GM23338 (cell line): ENCODE results near the gene FILIP1. TPM values are rescaled to one million over a fixed set of nuclear protein-coding genes. Genes with fewer than 3 reads are reported as not detected.

Experiments used
- ATAC-seq: fragments of 200-7000 bp; cut with Tn5 transposase; 3 replicates; pipeline ENCODE4 v1.9.1; 2020
- DNase-seq: peaks from one replicate; pipeline ENCODE4 v3.0.0-alpha.2; 2015; ENCODE audit warnings: low spot score
- H2AFZ ChIP-seq: fragments of 200-600 bp; sonication (generic); 2 replicates; pipeline ENCODE4 v1.8.0; 2016; ENCODE audit warnings: antibody characterized with exemption, mild to moderate bottlenecking, moderate library complexity
- H3F3A ChIP-seq: fragments of 200-600 bp; sonication (generic); replicated peaks from 2 replicates; pipeline ENCODE4 v1.8.0; 2017; ENCODE audit warnings: antibody characterized with exemption, mixed run types, low read depth
- H3K27ac ChIP-seq: fragments of 200-600 bp; sonication (generic); 2 replicates; pipeline ENCODE4 v1.6.1; 2016; ENCODE audit warnings: low read depth
- H3K27me3 ChIP-seq: fragments of 200-600 bp; sonication (generic); 2 replicates; pipeline ENCODE4 v1.8.0; 2016; ENCODE audit warnings: mild to moderate bottlenecking, mixed run types, moderate library complexity; ENCODE audit not compliant: insufficient read depth
- H3K36me3 ChIP-seq: fragments of 200-600 bp; sonication (generic); 2 replicates; pipeline ENCODE4 v1.8.0; 2016; ENCODE audit warnings: mild to moderate bottlenecking; ENCODE audit not compliant: insufficient read depth
- H3K4me1 ChIP-seq: fragments of 200-600 bp; sonication (generic); 2 replicates; pipeline ENCODE4 v1.8.0; 2016; ENCODE audit warnings: mild to moderate bottlenecking, moderate library complexity; ENCODE audit not compliant: insufficient read depth
- H3K4me2 ChIP-seq: fragments of 200-600 bp; sonication (generic); 2 replicates; pipeline ENCODE4 v1.7.1; 2017; ENCODE audit warnings: mixed run types
- H3K4me3 ChIP-seq: fragments of 200-600 bp; sonication (generic); 2 replicates; pipeline ENCODE4 v1.6.1; 2016; ENCODE audit warnings: mixed run types
- H3K79me2 ChIP-seq: fragments of 200-600 bp; sonication (generic); replicated peaks from 2 replicates; pipeline ENCODE4 v1.8.0; 2017; ENCODE audit warnings: mild to moderate bottlenecking; ENCODE audit not compliant: insufficient read depth
- H3K9me2 ChIP-seq: fragments of 200-600 bp; sonication (generic); 2 replicates; pipeline ENCODE4 v1.8.0; 2017; ENCODE audit not compliant: insufficient read depth
- H4K20me1 ChIP-seq: fragments of 200-600 bp; sonication (generic); replicated peaks from 2 replicates; pipeline ENCODE4 v1.8.0; 2017; ENCODE audit warnings: mild to moderate bottlenecking; ENCODE audit not compliant: insufficient read depth
- H3K27ac Mint-ChIP-seq: 2 replicates; pipeline ENCODE4 v1.8.0; 2020; ENCODE audit warnings: inconsistent platforms, mild to moderate bottlenecking, moderate library complexity, mixed read lengths
- H3K27me3 Mint-ChIP-seq: 3 replicates; pipeline ENCODE4 v1.8.0; 2022; ENCODE audit warnings: low read depth, mild to moderate bottlenecking, moderate library complexity, mixed read lengths, inconsistent platforms; ENCODE audit not compliant: insufficient read depth, poor library complexity
- H3K36me3 Mint-ChIP-seq: 3 replicates; pipeline ENCODE4 v1.8.0; 2021; ENCODE audit warnings: low read depth, mild to moderate bottlenecking, inconsistent platforms, moderate library complexity, mixed read lengths
- H3K4me1 Mint-ChIP-seq: 3 replicates; pipeline ENCODE4 v1.8.0; 2020; ENCODE audit warnings: mild to moderate bottlenecking, inconsistent platforms, mixed read lengths
- H3K4me3 Mint-ChIP-seq: 3 replicates; pipeline ENCODE4 v1.8.0; 2021; ENCODE audit warnings: moderate library complexity, mild to moderate bottlenecking, inconsistent platforms, mixed read lengths
- H3K9me3 Mint-ChIP-seq: 3 replicates; pipeline ENCODE4 v1.8.0; 2020; ENCODE audit warnings: moderate library complexity, mild to moderate bottlenecking, inconsistent platforms, mixed read lengths
- CREB1 ChIP-seq: fragments of 250-450 bp; sonication (Bioruptor Pico); IDR thresholded peaks from 2 replicates; pipeline ENCODE4 v1.5.0; 2020; ENCODE audit warnings: low read depth, mild to moderate bottlenecking, moderate library complexity
- EZH2 ChIP-seq: fragments of 200-600 bp; sonication (generic); IDR thresholded peaks from one replicate; pipeline ENCODE4 v1.8.0; 2017; ENCODE audit warnings: antibody characterized with exemption, mild to moderate bottlenecking, low read depth; ENCODE audit not compliant: unreplicated experiment
- EZH2phosphoT487 ChIP-seq: fragments of 200-600 bp; sonication (generic); IDR thresholded peaks from one replicate; pipeline ENCODE4 v1.8.1; 2018; ENCODE audit warnings: antibody characterized with exemption; ENCODE audit not compliant: unreplicated experiment
- POLR2AphosphoS5 ChIP-seq: IDR thresholded peaks from 2 replicates; pipeline ENCODE4 v1.6.1; 2016; ENCODE audit warnings: antibody characterized with exemption, low read depth
- STAT1 ChIP-seq: IDR thresholded peaks from one replicate; pipeline ENCODE4 v1.6.1; 2016; ENCODE audit warnings: antibody characterized with exemption; ENCODE audit not compliant: unreplicated experiment
- ZNF114 ChIP-seq: fragments of 250-450 bp; sonication (Bioruptor Pico); IDR thresholded peaks from 2 replicates; pipeline ENCODE4 v1.5.0; 2020; ENCODE audit warnings: mild to moderate bottlenecking, moderate library complexity
- ZNF331 ChIP-seq: fragments of 250-450 bp; sonication (Bioruptor Pico); IDR thresholded peaks from 2 replicates; pipeline ENCODE4 v1.5.0; 2020; ENCODE audit warnings: low read depth, mild to moderate bottlenecking, moderate library complexity
- polyA plus RNA-seq: library from polyadenylated mRNA; unstranded; fragments of >200 nt; fragmentation: Nextera tagmentation; extraction: Ambion mirVana; gene quantifications from 2 replicates; pipeline ENCODE4 v1.2.1, GENCODE V29; 2016
- total RNA-seq: library from RNA; depleted of rRNA; stranded (reverse); fragments of >200 nt; shearing (Covaris generic); gene quantifications from 2 replicates; pipeline ENCODE4 v1.2.3, GENCODE V29; 2014
- TF ChIP-seq, protein P1 (sequence below), 2 experiments: fragments of 200-600 bp in 1 of 2; sonication (generic) in 1 of 2; conservative IDR thresholded peaks; 2 replicates each; pipeline versions ENCODE4 v1.5.1 to v1.6.1; 2016 to 2017; ENCODE audit warnings: antibody characterized with exemption in 2 of 2, low read depth in 2 of 2, mild to moderate bottlenecking in 2 of 2, moderate library complexity in 1 of 2
- TF ChIP-seq, protein P2 (sequence below): fragments of 250-450 bp; sonication (Bioruptor Pico); IDR thresholded peaks from 2 replicates; pipeline ENCODE4 v1.5.0; 2020; ENCODE audit warnings: mild to moderate bottlenecking, moderate library complexity
- TF ChIP-seq, protein P3 (sequence below): IDR thresholded peaks from one replicate; pipeline ENCODE4 v1.6.1; 2018; ENCODE audit warnings: antibody characterized with exemption; ENCODE audit not compliant: unreplicated experiment

Gene FILIP1
- total and polyA plus RNA-seq, 2 experiments from 2014 or later, result 3.7 to 6.4 TPM

- Histone ChIP-seq H3K27ac (no peak overlapping the region), H3F3A (no peaks in the 10 kb centered on the region), H3K36me3 (no peaks in the 10 kb centered on the region; the same call in 1 of the 2 replicates), H3K27me3 (no peaks in the 10 kb centered on the region), H3K79me2 (no peaks in the 10 kb centered on the region), H4K20me1 (no peaks in the 10 kb centered on the region), H2AFZ (no peak overlapping the region), H3K4me2 (no peak overlapping the region), H3K4me1 (peaks cover 2% of the 10 kb centered on the region; the same call in 1 of the 2 replicates), H3K9me2 (no peaks in the 10 kb centered on the region), H3K4me3 (no peak overlapping the region)
- Mint-ChIP-seq H3K27ac (no peak overlapping the region), H3K9me3 (no peaks in the 10 kb centered on the region), H3K4me3 (no peak overlapping the region), H3K4me1 (no peaks in the 10 kb centered on the region; the same call in 2 of the 3 replicates), H3K27me3 (no peaks in the 10 kb centered on the region), H3K36me3 (no peaks in the 10 kb centered on the region)
- DNase-seq (no peak), ATAC-seq (no peak)
- TF ChIP-seq POLR2AphosphoS5 (no peak), EZH2phosphoT487 (no peak), EZH2 (no peak), CREB1 (CRISPR knock-in tag) (no peak), ZNF331 (CRISPR knock-in tag) (no peak), STAT1 (no peak), ZNF114 (no peak)
- TF ChIP-seq, protein P1, sequence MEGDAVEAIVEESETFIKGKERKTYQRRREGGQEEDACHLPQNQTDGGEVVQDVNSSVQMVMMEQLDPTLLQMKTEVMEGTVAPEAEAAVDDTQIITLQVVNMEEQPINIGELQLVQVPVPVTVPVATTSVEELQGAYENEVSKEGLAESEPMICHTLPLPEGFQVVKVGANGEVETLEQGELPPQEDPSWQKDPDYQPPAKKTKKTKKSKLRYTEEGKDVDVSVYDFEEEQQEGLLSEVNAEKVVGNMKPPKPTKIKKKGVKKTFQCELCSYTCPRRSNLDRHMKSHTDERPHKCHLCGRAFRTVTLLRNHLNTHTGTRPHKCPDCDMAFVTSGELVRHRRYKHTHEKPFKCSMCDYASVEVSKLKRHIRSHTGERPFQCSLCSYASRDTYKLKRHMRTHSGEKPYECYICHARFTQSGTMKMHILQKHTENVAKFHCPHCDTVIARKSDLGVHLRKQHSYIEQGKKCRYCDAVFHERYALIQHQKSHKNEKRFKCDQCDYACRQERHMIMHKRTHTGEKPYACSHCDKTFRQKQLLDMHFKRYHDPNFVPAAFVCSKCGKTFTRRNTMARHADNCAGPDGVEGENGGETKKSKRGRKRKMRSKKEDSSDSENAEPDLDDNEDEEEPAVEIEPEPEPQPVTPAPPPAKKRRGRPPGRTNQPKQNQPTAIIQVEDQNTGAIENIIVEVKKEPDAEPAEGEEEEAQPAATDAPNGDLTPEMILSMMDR (conservative IDR thresholded peaks at IDR 0.05; ENCODE audit: low read depth in 2 of 2), result no peak
- TF ChIP-seq, protein P2, sequence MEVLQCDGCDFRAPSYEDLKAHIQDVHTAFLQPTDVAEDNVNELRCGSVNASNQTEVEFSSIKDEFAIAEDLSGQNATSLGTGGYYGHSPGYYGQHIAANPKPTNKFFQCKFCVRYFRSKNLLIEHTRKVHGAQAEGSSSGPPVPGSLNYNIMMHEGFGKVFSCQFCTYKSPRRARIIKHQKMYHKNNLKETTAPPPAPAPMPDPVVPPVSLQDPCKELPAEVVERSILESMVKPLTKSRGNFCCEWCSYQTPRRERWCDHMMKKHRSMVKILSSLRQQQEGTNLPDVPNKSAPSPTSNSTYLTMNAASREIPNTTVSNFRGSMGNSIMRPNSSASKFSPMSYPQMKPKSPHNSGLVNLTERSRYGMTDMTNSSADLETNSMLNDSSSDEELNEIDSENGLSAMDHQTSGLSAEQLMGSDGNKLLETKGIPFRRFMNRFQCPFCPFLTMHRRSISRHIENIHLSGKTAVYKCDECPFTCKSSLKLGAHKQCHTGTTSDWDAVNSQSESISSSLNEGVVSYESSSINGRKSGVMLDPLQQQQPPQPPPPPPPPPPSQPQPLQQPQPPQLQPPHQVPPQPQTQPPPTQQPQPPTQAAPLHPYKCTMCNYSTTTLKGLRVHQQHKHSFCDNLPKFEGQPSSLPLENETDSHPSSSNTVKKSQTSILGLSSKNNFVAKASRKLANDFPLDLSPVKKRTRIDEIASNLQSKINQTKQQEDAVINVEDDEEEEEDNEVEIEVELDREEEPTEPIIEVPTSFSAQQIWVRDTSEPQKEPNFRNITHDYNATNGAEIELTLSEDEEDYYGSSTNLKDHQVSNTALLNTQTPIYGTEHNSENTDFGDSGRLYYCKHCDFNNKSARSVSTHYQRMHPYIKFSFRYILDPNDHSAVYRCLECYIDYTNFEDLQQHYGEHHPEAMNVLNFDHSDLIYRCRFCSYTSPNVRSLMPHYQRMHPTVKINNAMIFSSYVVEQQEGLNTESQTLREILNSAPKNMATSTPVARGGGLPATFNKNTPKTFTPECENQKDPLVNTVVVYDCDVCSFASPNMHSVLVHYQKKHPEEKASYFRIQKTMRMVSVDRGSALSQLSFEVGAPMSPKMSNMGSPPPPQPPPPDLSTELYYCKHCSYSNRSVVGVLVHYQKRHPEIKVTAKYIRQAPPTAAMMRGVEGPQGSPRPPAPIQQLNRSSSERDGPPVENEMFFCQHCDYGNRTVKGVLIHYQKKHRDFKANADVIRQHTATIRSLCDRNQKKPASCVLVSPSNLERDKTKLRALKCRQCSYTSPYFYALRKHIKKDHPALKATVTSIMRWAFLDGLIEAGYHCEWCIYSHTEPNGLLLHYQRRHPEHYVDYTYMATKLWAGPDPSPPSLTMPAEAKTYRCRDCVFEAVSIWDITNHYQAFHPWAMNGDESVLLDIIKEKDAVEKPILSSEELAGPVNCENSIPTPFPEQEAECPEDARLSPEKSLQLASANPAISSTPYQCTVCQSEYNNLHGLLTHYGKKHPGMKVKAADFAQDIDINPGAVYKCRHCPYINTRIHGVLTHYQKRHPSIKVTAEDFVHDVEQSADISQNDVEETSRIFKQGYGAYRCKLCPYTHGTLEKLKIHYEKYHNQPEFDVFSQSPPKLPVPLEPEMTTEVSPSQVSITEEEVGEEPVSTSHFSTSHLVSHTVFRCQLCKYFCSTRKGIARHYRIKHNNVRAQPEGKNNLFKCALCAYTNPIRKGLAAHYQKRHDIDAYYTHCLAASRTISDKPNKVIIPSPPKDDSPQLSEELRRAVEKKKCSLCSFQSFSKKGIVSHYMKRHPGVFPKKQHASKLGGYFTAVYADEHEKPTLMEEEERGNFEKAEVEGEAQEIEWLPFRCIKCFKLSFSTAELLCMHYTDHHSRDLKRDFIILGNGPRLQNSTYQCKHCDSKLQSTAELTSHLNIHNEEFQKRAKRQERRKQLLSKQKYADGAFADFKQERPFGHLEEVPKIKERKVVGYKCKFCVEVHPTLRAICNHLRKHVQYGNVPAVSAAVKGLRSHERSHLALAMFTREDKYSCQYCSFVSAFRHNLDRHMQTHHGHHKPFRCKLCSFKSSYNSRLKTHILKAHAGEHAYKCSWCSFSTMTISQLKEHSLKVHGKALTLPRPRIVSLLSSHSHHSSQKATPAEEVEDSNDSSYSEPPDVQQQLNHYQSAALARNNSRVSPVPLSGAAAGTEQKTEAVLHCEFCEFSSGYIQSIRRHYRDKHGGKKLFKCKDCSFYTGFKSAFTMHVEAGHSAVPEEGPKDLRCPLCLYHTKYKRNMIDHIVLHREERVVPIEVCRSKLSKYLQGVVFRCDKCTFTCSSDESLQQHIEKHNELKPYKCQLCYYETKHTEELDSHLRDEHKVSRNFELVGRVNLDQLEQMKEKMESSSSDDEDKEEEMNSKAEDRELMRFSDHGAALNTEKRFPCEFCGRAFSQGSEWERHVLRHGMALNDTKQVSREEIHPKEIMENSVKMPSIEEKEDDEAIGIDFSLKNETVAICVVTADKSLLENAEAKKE (CRISPR knock-in tag), result no peak
- TF ChIP-seq, protein P3, sequence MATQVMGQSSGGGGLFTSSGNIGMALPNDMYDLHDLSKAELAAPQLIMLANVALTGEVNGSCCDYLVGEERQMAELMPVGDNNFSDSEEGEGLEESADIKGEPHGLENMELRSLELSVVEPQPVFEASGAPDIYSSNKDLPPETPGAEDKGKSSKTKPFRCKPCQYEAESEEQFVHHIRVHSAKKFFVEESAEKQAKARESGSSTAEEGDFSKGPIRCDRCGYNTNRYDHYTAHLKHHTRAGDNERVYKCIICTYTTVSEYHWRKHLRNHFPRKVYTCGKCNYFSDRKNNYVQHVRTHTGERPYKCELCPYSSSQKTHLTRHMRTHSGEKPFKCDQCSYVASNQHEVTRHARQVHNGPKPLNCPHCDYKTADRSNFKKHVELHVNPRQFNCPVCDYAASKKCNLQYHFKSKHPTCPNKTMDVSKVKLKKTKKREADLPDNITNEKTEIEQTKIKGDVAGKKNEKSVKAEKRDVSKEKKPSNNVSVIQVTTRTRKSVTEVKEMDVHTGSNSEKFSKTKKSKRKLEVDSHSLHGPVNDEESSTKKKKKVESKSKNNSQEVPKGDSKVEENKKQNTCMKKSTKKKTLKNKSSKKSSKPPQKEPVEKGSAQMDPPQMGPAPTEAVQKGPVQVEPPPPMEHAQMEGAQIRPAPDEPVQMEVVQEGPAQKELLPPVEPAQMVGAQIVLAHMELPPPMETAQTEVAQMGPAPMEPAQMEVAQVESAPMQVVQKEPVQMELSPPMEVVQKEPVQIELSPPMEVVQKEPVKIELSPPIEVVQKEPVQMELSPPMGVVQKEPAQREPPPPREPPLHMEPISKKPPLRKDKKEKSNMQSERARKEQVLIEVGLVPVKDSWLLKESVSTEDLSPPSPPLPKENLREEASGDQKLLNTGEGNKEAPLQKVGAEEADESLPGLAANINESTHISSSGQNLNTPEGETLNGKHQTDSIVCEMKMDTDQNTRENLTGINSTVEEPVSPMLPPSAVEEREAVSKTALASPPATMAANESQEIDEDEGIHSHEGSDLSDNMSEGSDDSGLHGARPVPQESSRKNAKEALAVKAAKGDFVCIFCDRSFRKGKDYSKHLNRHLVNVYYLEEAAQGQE, result no peak
Measured at GRCh38 chr6:75397656-75398465, 95.7 kb downstream of the FILIP1 start.
